Measurements from ENCODE around the gene HOXD3. TPM values are rescaled to one million over a fixed set of nuclear protein-coding genes. Genes with fewer than 3 reads are reported as not detected.
A peak's percentile ranks its signal among the peaks of the same experiment; 100 is the strongest.

HOXD3 gene
- total RNA-seq, 2 donors from 2014 or later: not detected

DNA sequence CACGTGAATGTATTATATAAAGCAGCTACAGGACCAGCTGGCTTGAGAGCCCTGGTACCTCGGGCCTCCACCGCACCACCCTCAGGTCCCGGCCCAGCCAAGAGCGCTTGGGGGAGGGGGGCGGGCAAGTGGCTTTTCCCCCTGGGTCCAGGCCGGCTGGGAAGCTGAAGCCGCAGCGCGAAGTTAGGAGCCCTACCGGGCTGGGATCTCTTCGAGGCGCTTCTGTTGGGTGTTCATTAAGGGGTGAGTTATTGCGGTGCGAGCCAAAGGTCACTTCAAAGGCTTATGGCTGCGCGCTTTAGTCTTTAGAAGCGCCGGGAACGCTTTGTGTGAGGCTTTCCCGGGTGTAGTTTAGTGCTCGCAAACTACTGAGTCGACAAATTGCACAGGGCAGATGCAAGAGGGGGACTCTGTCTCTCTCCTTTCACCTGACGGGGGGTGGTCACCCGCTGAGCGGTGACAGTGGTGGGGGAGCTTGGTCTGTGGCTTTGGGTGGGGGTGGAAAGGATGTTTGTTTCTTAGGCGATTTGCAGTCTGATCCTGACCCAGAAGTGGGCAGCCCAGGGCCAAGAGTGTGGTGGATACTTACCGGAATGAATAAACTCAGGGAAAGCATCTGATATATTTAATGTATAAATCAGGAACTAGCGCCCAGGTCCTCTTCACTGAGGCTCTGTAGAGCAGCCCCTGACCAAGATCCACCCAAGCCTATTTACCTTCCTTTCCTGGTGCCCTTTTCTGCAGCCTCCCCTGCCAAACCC is 6.0 kb downstream of the HOXD3 start:
- H3K36me3 Mint-ChIP-seq: peaks cover 25 to 35% of the 10 kb centered on the region in 2 donors
- ATAC-seq: no peak
- H3K9me3 Mint-ChIP-seq: peaks cover 5 to 8% of the 10 kb centered on the region in 2 donors
- DNase-seq (ENCODE audit: low spot score in 2 of 2): no peak
- H3K27ac Mint-ChIP-seq: no peak overlapping the region

GRCh38 chr2:176163672-176164056 is 6.6 kb downstream of the HOXD3 start:
- H3K9me3 Mint-ChIP-seq: peaks cover 5 to 8% of the 10 kb centered on the region in 2 donors
- ATAC-seq (no peak), DNase-seq (ENCODE audit: low spot score in 2 of 2) (no peak)
- H3K36me3 Mint-ChIP-seq: peaks cover 25 to 30% of the 10 kb centered on the region in 2 donors
- peak overlapping the region in 1 of 2 donors; percentile 88 for H3K27ac Mint-ChIP-seq

DNA sequence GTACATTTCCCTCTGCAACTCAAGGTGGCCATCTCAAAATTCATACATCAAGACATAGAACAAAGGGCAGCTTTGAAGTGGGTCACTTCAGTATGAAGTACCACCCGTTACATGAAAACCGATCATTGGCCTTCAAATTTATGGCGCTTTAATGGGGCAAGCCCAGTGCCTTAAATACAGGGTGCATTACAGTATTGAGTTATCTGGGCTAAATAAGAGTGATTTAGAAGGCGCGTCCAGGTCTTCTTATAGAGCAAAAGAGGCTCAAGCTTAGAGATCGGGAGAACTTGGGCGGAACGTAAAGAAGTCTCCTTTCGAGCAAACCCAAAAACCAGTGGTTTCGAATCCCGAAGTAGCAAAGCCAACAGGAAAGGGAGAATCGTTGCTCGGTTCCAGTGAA is 7.1 kb downstream of the HOXD3 start:
- no peak for ATAC-seq
- Mint-ChIP-seq H3K36me3 (peaks cover 25 to 30% of the 10 kb centered on the region in 2 donors), H3K27ac (peak overlapping the region in 1 of 2 donors; percentile 88), H3K9me3 (peaks cover 5 to 8% of the 10 kb centered on the region in 2 donors)
- no peak for DNase-seq (ENCODE audit: low spot score in 2 of 2)

DNA sequence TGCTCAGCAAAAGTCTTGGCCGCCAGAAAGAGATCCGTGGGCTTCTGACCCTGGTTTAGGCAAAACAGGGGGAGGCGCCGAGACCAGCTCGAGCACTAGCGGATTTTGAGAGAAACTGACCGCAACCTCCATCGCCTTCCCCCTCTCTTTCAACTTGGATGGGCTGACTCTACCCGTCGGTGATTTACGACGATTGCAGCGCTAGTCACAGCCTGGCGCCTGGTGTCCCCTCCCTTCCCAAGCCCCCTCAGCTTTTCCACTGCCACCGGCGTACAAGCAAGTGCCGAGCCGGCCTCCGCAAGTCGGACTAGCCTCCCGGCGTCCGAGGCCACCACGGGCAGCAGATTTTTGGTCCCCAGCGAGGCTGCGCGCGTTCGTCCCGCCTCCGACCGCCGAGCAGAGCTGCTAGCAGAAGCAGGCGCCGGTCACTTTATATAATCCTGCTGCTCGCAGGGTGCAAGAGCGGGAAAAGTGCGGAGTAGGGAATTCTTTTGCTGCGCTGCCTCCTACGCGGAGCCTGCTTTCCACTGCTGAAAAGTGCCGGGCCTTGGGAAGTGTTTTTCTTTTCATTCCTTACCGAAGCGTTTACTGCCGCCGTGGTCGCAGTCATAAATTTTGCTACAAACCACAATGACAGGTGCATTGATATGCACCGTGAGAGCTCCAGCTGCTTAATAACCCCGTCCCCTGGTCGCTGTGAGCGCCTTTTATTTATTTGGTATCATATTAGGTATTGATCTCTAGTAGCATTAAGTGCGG is 7.7 kb downstream of the HOXD3 start:
- DNase-seq (ENCODE audit: low spot score in 2 of 2) (no peak), ATAC-seq (no peak)
- peaks cover 5 to 8% of the 10 kb centered on the region in 2 donors for H3K9me3 Mint-ChIP-seq
- H3K27ac Mint-ChIP-seq: peak overlapping the region in 1 of 2 donors; percentile 57
- peaks cover 25 to 30% of the 10 kb centered on the region in 2 donors for H3K36me3 Mint-ChIP-seq

- DNase-seq (ENCODE audit: low spot score in 2 of 2): no peak
- Mint-ChIP-seq H3K36me3 (peaks cover 25 to 30% of the 10 kb centered on the region in 2 donors), H3K9me3 (peaks cover 5 to 8% of the 10 kb centered on the region in 2 donors), H3K27ac (peak overlapping the region in 1 of 2 donors; percentile 57)
- no peak for ATAC-seq
Measured at GRCh38 chr2:176165370-176166050, 8.4 kb downstream of the HOXD3 start.

- no peak overlapping the region for H3K27ac Mint-ChIP-seq
- no peak for ATAC-seq
- no peak for DNase-seq (ENCODE audit: low spot score in 2 of 2)
- H3K36me3 Mint-ChIP-seq: peaks cover 20 to 25% of the 10 kb centered on the region in 2 donors
- peaks cover 5 to 8% of the 10 kb centered on the region in 2 donors for H3K9me3 Mint-ChIP-seq
Measured at GRCh38 chr2:176166272-176166671, 9.2 kb downstream of the HOXD3 start.

- Mint-ChIP-seq H3K27ac (no peak overlapping the region), H3K36me3 (peaks cover 16 to 19% of the 10 kb centered on the region in 2 donors), H3K9me3 (peaks cover 5 to 8% of the 10 kb centered on the region in 2 donors)
- DNase-seq (ENCODE audit: low spot score in 2 of 2) (no peak), ATAC-seq (no peak)
Measured at GRCh38 chr2:176167398-176167797, 10.3 kb downstream of the HOXD3 start.

GRCh38 chr2:176169181-176169580 is 12.1 kb downstream of the HOXD3 start:
- H3K27ac Mint-ChIP-seq: no peak overlapping the region
- H3K36me3 Mint-ChIP-seq: peaks cover 3 to 8% of the 10 kb centered on the region in 2 donors
- ATAC-seq (no peak), DNase-seq (ENCODE audit: low spot score in 2 of 2) (no peak)
- peaks cover 1 to 2% of the 10 kb centered on the region in 2 donors for H3K9me3 Mint-ChIP-seq

DNA sequence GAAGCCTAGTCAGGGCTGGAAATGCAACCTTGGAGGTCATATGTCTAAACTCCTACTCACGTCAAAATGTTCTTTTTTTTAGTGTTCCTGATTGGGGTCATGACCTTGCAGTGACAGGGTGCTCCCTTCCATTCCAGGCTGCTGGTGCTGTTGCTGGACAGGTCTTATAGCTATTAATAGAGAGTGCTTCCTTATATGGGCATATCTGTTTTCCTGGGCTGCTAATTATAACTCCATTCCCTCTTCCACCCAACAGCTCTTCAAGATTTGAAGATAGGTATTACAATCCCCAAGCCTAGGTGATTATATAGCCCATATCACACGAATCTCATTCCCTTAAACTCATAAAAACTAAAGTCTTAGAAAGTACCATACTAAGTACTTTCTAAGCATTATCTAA is 12.6 kb downstream of the HOXD3 start:
- no peaks in the 10 kb centered on the region for H3K9me3 Mint-ChIP-seq
- H3K27ac Mint-ChIP-seq: no peak overlapping the region
- DNase-seq (ENCODE audit: low spot score in 2 of 2) (no peak), ATAC-seq (no peak)
- peaks cover 0 to 6% of the 10 kb centered on the region in 2 donors for H3K36me3 Mint-ChIP-seq

DNA sequence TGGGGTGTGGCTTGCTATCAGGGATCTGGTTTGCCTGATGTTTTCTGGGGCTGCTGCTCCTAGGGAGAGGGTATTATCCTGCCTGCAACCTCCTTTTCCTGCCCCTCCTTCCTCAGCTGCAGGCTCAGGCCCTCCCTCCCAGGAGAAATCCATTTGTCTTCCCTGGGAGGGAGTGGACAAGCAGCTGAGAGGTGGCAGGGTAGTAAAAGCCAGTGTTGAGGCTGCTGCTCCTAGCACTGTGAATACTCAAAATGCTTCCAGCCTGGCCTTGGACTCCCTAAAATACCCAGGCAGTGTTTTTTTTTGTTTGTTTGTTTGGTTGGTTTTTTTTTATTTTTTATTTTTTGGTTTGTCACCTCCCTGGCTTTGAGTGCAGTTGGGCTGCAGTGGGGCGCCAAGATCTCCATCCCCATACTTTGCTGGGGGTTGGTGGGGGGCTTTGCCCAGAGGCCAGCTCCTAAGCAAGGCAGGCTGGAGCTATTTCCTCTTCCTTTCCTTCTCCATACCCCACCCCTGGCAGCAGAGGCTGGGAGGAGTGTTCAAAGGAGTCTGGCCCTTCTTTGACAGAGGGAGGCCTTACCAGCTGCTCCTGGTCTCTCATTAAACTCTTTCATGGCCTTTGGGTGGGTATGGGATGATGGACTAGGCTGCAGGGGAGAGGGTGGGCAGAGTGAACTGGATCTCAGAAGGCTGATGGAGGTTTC is 13.6 kb downstream of the HOXD3 start:
- H3K9me3 Mint-ChIP-seq: no peaks in the 10 kb centered on the region
- H3K36me3 Mint-ChIP-seq: peaks cover 4 to 6% of the 10 kb centered on the region in 2 donors
- DNase-seq (ENCODE audit: low spot score in 2 of 2) (no peak), ATAC-seq (no peak)
- H3K27ac Mint-ChIP-seq: no peak overlapping the region

GRCh38 chr2:176171351-176172006 is 14.4 kb downstream of the HOXD3 start:
- Mint-ChIP-seq H3K36me3 (peaks cover 6 to 11% of the 10 kb centered on the region in 2 donors), H3K27ac (no peak overlapping the region), H3K9me3 (no peaks in the 10 kb centered on the region)
- DNase-seq (ENCODE audit: low spot score in 2 of 2): no peak
- ATAC-seq: no peak

GRCh38 chr2:176172007-176172894 is 15.1 kb downstream of the HOXD3 start:
- no peaks in the 10 kb centered on the region for H3K9me3 Mint-ChIP-seq
- DNase-seq (ENCODE audit: low spot score in 2 of 2): peak in 1 of 2 donors; percentile 11
- no peak for ATAC-seq
- peaks cover 5 to 15% of the 10 kb centered on the region in 2 donors for H3K36me3 Mint-ChIP-seq
- peak overlapping the region in 1 of 2 donors; percentile 36 for H3K27ac Mint-ChIP-seq

DNA sequence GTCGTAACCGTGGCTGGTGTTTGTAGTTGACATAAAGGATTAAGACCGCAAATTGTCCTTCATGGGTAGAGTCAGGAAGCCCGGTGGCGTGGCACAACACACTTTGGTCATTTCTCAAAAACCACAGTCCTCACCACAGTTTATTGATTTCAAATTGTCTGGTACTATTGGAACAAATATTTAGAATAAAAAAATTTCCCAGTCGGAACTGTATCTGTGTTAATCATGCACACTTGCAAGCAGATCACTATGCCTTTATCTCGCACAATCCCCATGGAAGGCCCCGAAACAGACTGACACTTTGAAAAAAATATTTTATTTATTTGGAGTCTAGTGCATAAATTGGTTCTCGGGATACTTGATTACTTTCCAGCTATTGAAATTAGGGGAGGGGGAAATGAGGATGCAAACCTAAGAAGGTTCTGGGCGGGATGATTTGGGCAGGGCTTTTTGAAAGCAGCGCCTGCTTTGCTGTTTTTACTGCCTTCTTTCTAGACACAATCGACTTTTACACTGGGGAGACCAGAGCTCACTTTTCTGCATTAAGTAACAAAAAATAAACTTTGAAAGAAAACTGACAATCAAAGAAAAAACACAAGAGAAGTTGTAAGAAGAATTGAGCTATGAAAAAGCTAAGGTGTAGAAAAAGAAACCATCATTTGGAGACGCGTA is 15.9 kb downstream of the HOXD3 start:
- Mint-ChIP-seq H3K36me3 (peaks cover 0 to 15% of the 10 kb centered on the region in 2 donors), H3K9me3 (no peaks in the 10 kb centered on the region), H3K27ac (peak overlapping the region in 1 of 2 donors; percentile 9)
- no peak for DNase-seq (ENCODE audit: low spot score in 2 of 2)
- no peak for ATAC-seq

DNA sequence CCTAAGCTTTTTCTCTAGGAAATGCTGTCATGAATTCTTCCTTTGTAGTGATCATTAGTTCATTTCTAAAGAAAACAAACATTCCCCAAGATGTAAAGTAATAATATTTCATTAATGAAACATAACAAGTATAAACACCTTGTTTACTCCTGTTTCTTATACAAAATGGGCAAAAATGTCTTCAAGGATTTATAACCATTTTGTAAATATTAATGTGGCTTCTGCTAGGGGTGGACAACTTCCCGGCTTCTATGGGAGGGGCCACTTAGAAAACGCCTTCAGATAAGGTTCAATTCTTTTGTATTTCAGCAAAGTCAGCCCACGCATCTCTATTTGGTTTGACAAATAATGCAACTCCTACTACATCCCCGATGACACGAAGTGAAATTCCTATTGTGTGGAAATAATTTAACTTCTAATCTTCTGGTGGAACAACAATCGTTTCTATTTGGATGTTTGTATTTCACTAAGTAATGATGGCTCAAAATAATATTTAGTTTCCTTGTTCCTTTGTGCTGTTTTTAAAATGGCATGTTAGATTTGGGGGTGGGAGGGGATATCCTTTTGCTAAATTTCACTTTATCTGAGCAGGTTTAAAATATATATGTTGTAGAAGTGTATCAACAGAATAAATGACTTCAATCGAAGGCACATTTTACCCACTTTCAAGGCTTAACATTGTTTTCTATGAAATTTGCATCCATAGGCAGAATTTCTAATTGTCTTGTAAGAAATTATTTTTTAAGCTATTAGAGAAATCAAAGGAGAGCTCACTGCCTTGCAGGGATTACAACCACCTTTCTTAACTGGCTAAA is 16.7 kb downstream of the HOXD3 start:
- no peaks in the 10 kb centered on the region for H3K9me3 Mint-ChIP-seq
- H3K27ac Mint-ChIP-seq: no peak overlapping the region
- H3K36me3 Mint-ChIP-seq: peaks cover 0 to 15% of the 10 kb centered on the region in 2 donors
- ATAC-seq: no peak
- no peak for DNase-seq (ENCODE audit: low spot score in 2 of 2)
